GM12878 (cell line): Measurements from ENCODE around the gene NAA25. TPM values are rescaled to one million over a fixed set of nuclear protein-coding genes. Genes with fewer than 3 reads are reported as not detected.

Experiments
- ATAC-seq: fragments of 200-7000 bp; cut with Tn5 transposase; 3 replicates; pipeline ENCODE4 v1.9.1; 2020; ENCODE audit warnings: mild to moderate bottlenecking, moderate library complexity
- BruUV-seq: library from RNA; stranded (reverse); fragments of 400-500 nt; replicated peaks from 2 replicates; lab custom pipeline; 2021; lab: Mats Ljungman, UMichigan
- CTCF ChIA-PET: fragments of 300-600 bp; sonication (Branson Sonifier 250); formaldehyde crosslinking; extraction: SDS; loops from one replicate; lab custom pipeline; 2021; ENCODE audit warnings: inconsistent platforms; lab: Yijun Ruan, JAX
- POLR2A ChIA-PET: fragments of 350-600 bp; formaldehyde crosslinking; extraction: SDS; loops from one replicate; lab custom pipeline; 2021; ENCODE audit warnings: inconsistent platforms; lab: Charles Lee
- RAD21 ChIA-PET: fragments of 300-600 bp; sonication (Branson Sonifier 250); formaldehyde crosslinking; loops from one replicate; lab custom pipeline; 2023; ENCODE audit warnings: antibody characterized with exemption; ENCODE audit not compliant: unreplicated experiment; lab: Charles Lee
- SMC1A ChIA-PET: fragments of 300-600 bp; sonication (Branson Sonifier 250); formaldehyde crosslinking; loops from one replicate; lab custom pipeline; 2023; ENCODE audit not compliant: unreplicated experiment, uncharacterized antibody; lab: Charles Lee
- DNase-seq: peaks from one replicate; pipeline ENCODE4 v3.0.0-alpha.2; 2011; ENCODE audit warnings: low read depth, low spot score
- FAIRE-seq: peaks from 3 replicates; lab custom pipeline; 2011; peaks lifted over from hg19 to GRCh38; lab: Jason Lieb, UNC
- H2AFZ ChIP-seq: 2 replicates; pipeline ENCODE4 v1.6.0; 2011; ENCODE audit warnings: low read depth, low read length, control low read depth; ENCODE audit not compliant: control insufficient read depth
- H3K27ac ChIP-seq: 2 replicates; pipeline ENCODE4 v1.5.1; 2011; ENCODE audit warnings: control low read depth; ENCODE audit not compliant: control insufficient read depth, insufficient read depth
- H3K27me3 ChIP-seq, 2 experiments: replicated peaks in 1 of 2; 2 replicates each; pipeline versions ENCODE4 v1.6.0 to v1.6.1; 2011; ENCODE audit warnings: low read length in 1 of 2; ENCODE audit not compliant: control insufficient read depth in 2 of 2, insufficient read depth in 2 of 2
- H3K36me3 ChIP-seq, 2 experiments: 2 replicates each; pipeline ENCODE4 v1.5.1; 2011; ENCODE audit warnings: low read length in 1 of 2; ENCODE audit not compliant: control insufficient read depth in 2 of 2, insufficient read depth in 2 of 2
- H3K4me1 ChIP-seq: 2 replicates; pipeline ENCODE4 v1.6.1; 2011; ENCODE audit warnings: mild to moderate bottlenecking, low read length, moderate library complexity, mixed read lengths; ENCODE audit not compliant: control insufficient read depth, insufficient read depth
- H3K4me2 ChIP-seq: 2 replicates; pipeline ENCODE4 v1.6.0; 2011; ENCODE audit warnings: control low read depth; ENCODE audit not compliant: control insufficient read depth, insufficient read depth
- H3K4me3 ChIP-seq: fragments of 200-600 bp; sonication (generic); 2 replicates; pipeline ENCODE4 v1.5.1; 2016
- H3K79me2 ChIP-seq: 2 replicates; pipeline ENCODE4 v1.6.0; 2011; ENCODE audit warnings: low read length; ENCODE audit not compliant: control insufficient read depth, insufficient read depth
- H3K9ac ChIP-seq: 2 replicates; pipeline ENCODE4 v1.8.0; 2011; ENCODE audit warnings: low read length, control low read depth, mixed read lengths; ENCODE audit not compliant: control insufficient read depth, insufficient read depth
- H3K9me3 ChIP-seq: replicated peaks from 3 replicates; pipeline ENCODE4 v1.5.1; 2011; ENCODE audit warnings: mild to moderate bottlenecking, low read length; ENCODE audit not compliant: control insufficient read depth, insufficient read depth
- H4K20me1 ChIP-seq: 2 replicates; pipeline ENCODE4 v1.6.0; 2011; ENCODE audit not compliant: control insufficient read depth, insufficient read depth
- CHD1 ChIP-seq: IDR thresholded peaks from 2 replicates; pipeline ENCODE4 v1.6.1; 2012; ENCODE audit warnings: low read depth, low read length, improper control_type of control experiment
- RUNX3 ChIP-seq: IDR thresholded peaks from 2 replicates; pipeline ENCODE4 v1.6.1; 2012; ENCODE audit warnings: low read length, inconsistent platforms
- STAT1 ChIP-seq: fragments of 450-650 bp; conservative IDR thresholded peaks from 2 replicates; pipeline ENCODE4 v1.6.1; 2014; ENCODE audit warnings: antibody characterized with exemption, mild to moderate bottlenecking
- TCF3 ChIP-seq: IDR thresholded peaks from 2 replicates; pipeline ENCODE4 v1.6.1; 2012; ENCODE audit warnings: low read depth, mild to moderate bottlenecking, low read length, borderline replicate concordance; ENCODE audit not compliant: insufficient read depth
- WGBS: methylation state at CpG from one replicate; pipeline ENCODE4 v1.1.6; 2016; ENCODE audit warnings: low lambda C conversion rate; ENCODE audit not compliant: insufficient replicate concordance, insufficient coverage; ENCODE audit errors: missing lambda C conversion rate; 5-methylcytosine and 5-hydroxymethylcytosine counted together
- in situ Hi-C: fragments of 300-500 bp; cut with MboI; formaldehyde crosslinking; loops from 9 replicates; pipeline ENCODE4 v1.14.3; 2018; ENCODE audit warnings: mixed read lengths
- intact Hi-C: fragments of 100-400 bp; cut with micrococcal nuclease; formaldehyde crosslinking; loops from one replicate; pipeline ENCODE4 v1.14.2; 2022; ENCODE audit not compliant: unreplicated experiment
- polyA plus RNA-seq, 11 experiments: library from polyadenylated mRNA; depleted of rRNA in 4 of 11; unstranded in 6 of 11; stranded (reverse) in 5 of 11; fragments of >200 nt; fragmentation: Nextera tagmentation in 4 of 11; fragmentation: Illumina TruSeq in 1 of 11; extraction: Ambion mirVana in 4 of 11; extraction: Trizol in 1 of 11; gene quantifications; 1 replicate in 1 of 11; 2 replicates in 10 of 11; pipeline versions ENCODE4 v1.2.1 to v1.2.3, GENCODE V29; 2011 to 2016; ENCODE audit warnings: inconsistent platforms in 2 of 11, missing spikeins in 2 of 11, low read depth in 1 of 11
- total RNA-seq, 4 experiments: library from RNA; depleted of rRNA in 3 of 4; stranded (reverse); fragments of >200 nt in 3 of 4; fragmentation: Illumina TruSeq in 1 of 4; extraction: Trizol in 1 of 4; gene quantifications; 2 replicates each; pipeline versions ENCODE4 v1.2.1 to v1.2.3, GENCODE V29; 2013 to 2021
- TF ChIP-seq, protein P1 (sequence below): fragments of 450-650 bp; IDR thresholded peaks from 2 replicates; pipeline ENCODE4 v1.6.1; 2017; ENCODE audit warnings: mild to moderate bottlenecking, moderate library complexity

The NAA25 gene
- total and polyA plus RNA-seq, 10 of the 15 experiments (the other 5 are each of a cell fraction or from before 2014, with no cell fraction given) = 15.0 to 39.2 (median 29.4) TPM

DNA sequence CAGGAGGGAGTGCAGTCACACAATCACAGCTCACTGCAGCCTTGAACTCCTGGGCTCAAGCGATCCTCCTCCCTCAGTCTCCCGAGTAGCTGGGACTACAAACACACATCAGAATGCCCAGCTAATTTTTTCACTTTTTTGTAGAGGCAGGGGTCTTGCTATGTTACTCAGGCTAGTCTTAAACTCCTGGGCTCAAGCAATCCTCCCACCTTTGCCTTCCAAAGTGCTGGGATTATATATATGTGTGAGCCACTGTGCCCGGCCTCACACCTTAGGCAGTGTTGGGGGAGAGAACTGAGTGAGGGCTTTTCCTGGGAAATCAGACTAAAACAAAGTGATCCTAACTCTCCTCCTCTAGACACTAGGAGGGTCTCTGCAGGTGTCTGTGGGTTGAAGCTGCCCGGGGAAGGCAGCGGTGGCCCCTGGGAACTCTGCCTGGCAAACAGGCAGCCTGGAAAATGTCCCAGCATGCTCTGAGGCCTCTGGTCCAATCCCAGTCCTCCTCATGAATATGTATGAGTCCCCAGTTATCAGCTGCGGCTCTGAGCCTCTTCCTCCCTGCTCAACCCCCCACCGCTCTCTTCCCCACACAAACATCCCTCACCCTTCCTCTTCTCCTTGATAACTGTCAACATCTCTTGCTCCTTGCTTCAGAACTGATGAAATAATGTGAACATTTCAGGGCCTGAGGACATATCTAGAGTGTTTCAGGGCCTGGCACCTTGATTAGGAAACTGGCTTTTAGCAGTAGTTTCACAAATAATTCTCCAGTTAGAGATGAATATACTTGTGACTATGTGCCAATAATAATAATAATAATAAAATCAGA lies 7.9 kb upstream of the NAA25 start (continued):
- TF ChIP-seq, protein P1, sequence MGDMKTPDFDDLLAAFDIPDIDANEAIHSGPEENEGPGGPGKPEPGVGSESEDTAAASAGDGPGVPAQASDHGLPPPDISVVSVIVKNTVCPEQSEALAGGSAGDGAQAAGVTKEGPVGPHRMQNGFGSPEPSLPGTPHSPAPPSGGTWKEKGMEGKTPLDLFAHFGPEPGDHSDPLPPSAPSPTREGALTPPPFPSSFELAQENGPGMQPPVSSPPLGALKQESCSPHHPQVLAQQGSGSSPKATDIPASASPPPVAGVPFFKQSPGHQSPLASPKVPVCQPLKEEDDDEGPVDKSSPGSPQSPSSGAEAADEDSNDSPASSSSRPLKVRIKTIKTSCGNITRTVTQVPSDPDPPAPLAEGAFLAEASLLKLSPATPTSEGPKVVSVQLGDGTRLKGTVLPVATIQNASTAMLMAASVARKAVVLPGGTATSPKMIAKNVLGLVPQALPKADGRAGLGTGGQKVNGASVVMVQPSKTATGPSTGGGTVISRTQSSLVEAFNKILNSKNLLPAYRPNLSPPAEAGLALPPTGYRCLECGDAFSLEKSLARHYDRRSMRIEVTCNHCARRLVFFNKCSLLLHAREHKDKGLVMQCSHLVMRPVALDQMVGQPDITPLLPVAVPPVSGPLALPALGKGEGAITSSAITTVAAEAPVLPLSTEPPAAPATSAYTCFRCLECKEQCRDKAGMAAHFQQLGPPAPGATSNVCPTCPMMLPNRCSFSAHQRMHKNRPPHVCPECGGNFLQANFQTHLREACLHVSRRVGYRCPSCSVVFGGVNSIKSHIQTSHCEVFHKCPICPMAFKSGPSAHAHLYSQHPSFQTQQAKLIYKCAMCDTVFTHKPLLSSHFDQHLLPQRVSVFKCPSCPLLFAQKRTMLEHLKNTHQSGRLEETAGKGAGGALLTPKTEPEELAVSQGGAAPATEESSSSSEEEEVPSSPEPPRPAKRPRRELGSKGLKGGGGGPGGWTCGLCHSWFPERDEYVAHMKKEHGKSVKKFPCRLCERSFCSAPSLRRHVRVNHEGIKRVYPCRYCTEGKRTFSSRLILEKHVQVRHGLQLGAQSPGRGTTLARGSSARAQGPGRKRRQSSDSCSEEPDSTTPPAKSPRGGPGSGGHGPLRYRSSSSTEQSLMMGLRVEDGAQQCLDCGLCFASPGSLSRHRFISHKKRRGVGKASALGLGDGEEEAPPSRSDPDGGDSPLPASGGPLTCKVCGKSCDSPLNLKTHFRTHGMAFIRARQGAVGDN = peak; percentile 76

DNA sequence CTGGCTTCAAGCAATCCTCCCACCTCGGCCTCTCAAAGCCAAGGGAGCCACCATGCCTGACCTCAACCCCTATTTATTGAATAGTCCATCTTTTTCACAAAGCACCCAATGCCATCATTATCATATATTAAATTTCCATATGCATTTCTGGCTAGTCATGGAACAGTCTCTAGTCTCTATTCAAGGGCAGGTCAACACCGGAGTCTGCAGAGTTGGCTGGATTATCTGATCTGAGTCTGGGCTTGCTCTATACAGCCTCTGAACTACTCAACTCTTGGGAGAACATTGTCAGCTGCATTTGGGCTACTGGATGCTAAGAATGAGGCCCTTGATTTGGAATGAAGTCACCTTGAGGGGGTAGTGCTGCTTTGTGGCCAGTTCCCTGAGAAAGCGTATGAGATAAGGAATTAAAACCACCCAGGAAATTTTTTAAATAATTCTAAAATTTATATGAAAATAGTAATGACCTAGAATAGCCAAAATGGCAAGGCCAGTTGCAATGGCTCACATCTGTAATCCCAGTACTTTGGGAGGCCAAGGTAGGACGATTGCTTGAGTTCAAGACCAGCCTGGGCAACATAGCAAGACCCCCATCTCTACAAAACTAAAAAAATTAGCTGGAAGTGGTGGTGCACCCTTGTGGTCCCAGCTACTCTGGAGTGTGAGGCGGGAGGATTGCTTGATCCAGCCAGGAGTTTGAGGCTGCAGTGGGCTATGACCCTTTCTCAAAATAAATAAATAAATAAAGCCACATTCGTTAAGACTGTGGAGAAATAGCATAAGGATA lies 6.9 kb upstream of the NAA25 start:
- ChIA-PET POLR2A (interaction anchor here (1.3 to 3.5 kb wide), 3 partner anchors 8 to 17 kb away, joined by 3 to 19 read pairs (median 7); partner anchors contain the start of gene TRAFD1), SMC1A (interaction anchor here (0.6 to 3.9 kb wide), 6 partner anchors 7 to 1852 kb away, joined by 3 to 14 read pairs (median 4); partner anchors contain the start of gene NAA25), RAD21 (no interaction called here), CTCF (interaction anchor here (0.9 to 2.0 kb wide), 3 partner anchors 9 to 17 kb away, joined by 3 to 5 read pairs (median 5); partner anchors contain the start of gene TRAFD1)
- Histone ChIP-seq H3K9me3 (no peaks in the 10 kb centered on the region), H2AFZ (no peak overlapping the region), H3K4me3 (no peak overlapping the region), H3K79me2 (no peaks in the 10 kb centered on the region), H3K9ac (no peak overlapping the region), H3K36me3 (no peaks in the 10 kb centered on the region), H4K20me1 (no peaks in the 10 kb centered on the region), H3K4me2 (no peak overlapping the region), H3K27me3 (no peaks in the 10 kb centered on the region), H3K27ac (no peak overlapping the region), H3K4me1 (peaks cover 5% of the 10 kb centered on the region; the same call in 1 of the 2 replicates)
- BruUV-seq = no TSS peak
- intact Hi-C loops (no loop called here), in situ Hi-C loops (no loop called here)
- DNase-seq (no peak), ATAC-seq (no peak), FAIRE-seq (no peak)
- no peak for TF ChIP-seq STAT1
- no peak for TF ChIP-seq RUNX3
- no peak for TF ChIP-seq CHD1
- TF ChIP-seq TCF3 = no peak
- 61% methylated on average over 6 of the region's 6 CpGs for WGBS
